ENCODE results near the gene MFSD2B. TPM values are rescaled to one million over a fixed set of nuclear protein-coding genes. Genes with fewer than 3 reads are reported as not detected.

The MFSD2B gene
- total RNA-seq, 4 donors from 2014 or later, result not detected

- Histone ChIP-seq H3K27me3 (no peaks in the 10 kb centered on the region), H3K27ac (no peak overlapping the region), H3K9me3 (no peaks in the 10 kb centered on the region), H3K4me3 (replicated peaks in 1 of 3) (no peak overlapping the region), H3K36me3 (no peaks in the 10 kb centered on the region), H3K4me1 (no peaks in the 10 kb centered on the region)
- no peak for TF ChIP-seq POLR2A (IDR thresholded peaks at IDR 0.05)
- TF ChIP-seq CTCF (IDR thresholded peaks at IDR 0.05), result no peak
- intact Hi-C loops (cut with DNase I), result no loop called here
- 99% methylated on average over 8 of the region's 8 CpGs for WGBS, 2 donors
- DNase-seq, result no peak
These were observed 16.1 kb upstream of the MFSD2B start for GRCh38 chr2:23993736-23994269.

- 73 to 76% methylated on average over 1 of the region's 1 CpG for WGBS, 2 donors
- intact Hi-C loops (cut with DNase I), result no loop called here
- Histone ChIP-seq H3K36me3 (peaks cover 0 to under 1% of the 10 kb centered on the region in 2 donors), H3K27ac (no peak overlapping the region), H3K27me3 (no peaks in the 10 kb centered on the region), H3K9me3 (no peaks in the 10 kb centered on the region), H3K4me1 (no peaks in the 10 kb centered on the region), H3K4me3 (replicated peaks in 1 of 3) (no peak overlapping the region)
- no peak for TF ChIP-seq CTCF (IDR thresholded peaks at IDR 0.05)
- TF ChIP-seq POLR2A (IDR thresholded peaks at IDR 0.05), result no peak
- DNase-seq, result no peak
These were observed 15.3 kb upstream of the MFSD2B start for GRCh38 chr2:23994567-23994966.

GRCh38 chr2:24007693-24008092, 2.2 kb upstream of the MFSD2B start:
- H3K27ac ChIP-seq, result no peak overlapping the region
- no peak overlapping the region for H3K4me3 ChIP-seq (replicated peaks in 1 of 3)

GRCh38 chr2:24008672-24009366, 1.1 kb upstream of the MFSD2B start:
- H3K4me1 ChIP-seq, result peaks cover 4 to 9% of the 10 kb centered on the region in 2 donors
- H3K9me3 ChIP-seq, result no peaks in the 10 kb centered on the region
- TF ChIP-seq POLR2A (IDR thresholded peaks at IDR 0.05) (no peak), CTCF (IDR thresholded peaks at IDR 0.05) (no peak)
- no peak for DNase-seq
- intact Hi-C loops (cut with DNase I), result no loop called here
- H3K27ac ChIP-seq, result no peak overlapping the region
- H3K27me3 ChIP-seq, result peaks cover 13% of the 10 kb centered on the region
- WGBS, 2 donors, result 80 to 83% methylated on average over 13 of the region's 13 CpGs
- H3K36me3 ChIP-seq, result no peaks in the 10 kb centered on the region
- no peak overlapping the region for H3K4me3 ChIP-seq (replicated peaks in 1 of 3)

More at GRCh38 chr2:24007693-24008092, 2.2 kb upstream of the MFSD2B start:
- Histone ChIP-seq H3K36me3 (no peaks in the 10 kb centered on the region), H3K27me3 (peaks cover 13% of the 10 kb centered on the region), H3K9me3 (no peaks in the 10 kb centered on the region), H3K4me1 (peaks cover 4 to 9% of the 10 kb centered on the region in 2 donors)
- intact Hi-C loops (cut with DNase I), result no loop called here
- no peak for DNase-seq
- TF ChIP-seq POLR2A (IDR thresholded peaks at IDR 0.05), result no peak
- no peak for TF ChIP-seq CTCF (IDR thresholded peaks at IDR 0.05)

GRCh38 chr2:24009367-24009679, 562 bp upstream of the MFSD2B start:
- no peak for DNase-seq
- H3K4me3 ChIP-seq (replicated peaks in 1 of 3), result no peak overlapping the region
- 57 to 80% methylated on average over 9 of the region's 9 CpGs for WGBS, 2 donors
- peaks cover 4 to 9% of the 10 kb centered on the region in 2 donors for H3K4me1 ChIP-seq
- intact Hi-C loops (cut with DNase I), result no loop called here
- no peak overlapping the region for H3K27ac ChIP-seq
- TF ChIP-seq CTCF (IDR thresholded peaks at IDR 0.05) (no peak), POLR2A (IDR thresholded peaks at IDR 0.05) (no peak)
- H3K9me3 ChIP-seq, result no peaks in the 10 kb centered on the region
- peaks cover 13% of the 10 kb centered on the region for H3K27me3 ChIP-seq
- H3K36me3 ChIP-seq, result no peaks in the 10 kb centered on the region
